ENCODE measurements around the gene GJA3.

GJA3 gene

DNA sequence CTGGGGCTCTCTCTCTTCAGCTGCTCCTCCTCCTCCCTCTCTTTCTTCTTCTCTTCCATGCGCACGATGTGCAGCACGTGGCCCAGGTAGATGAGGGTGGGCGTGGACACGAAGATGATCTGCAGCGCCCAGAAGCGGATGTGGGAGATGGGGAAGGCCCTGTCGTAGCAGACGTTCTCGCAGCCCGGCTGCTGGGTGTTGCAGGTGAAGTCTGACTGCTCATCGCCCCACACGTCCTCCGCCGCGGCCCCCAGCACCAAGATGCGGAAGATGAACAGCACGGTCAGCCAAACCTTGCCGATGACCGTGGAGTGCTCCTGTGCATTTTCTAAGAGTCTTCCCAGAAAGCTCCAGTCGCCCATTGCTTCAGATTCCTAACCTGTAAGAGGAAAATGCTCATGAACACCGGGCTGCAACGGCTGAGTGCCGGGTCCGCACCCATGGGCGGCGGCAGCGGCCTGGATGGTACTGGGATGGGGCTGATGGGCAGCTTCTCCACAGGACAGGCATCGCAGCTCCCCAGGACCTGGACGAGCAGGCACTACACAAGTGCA lies 17.8 kb downstream of the GJA3 start:
- Histone ChIP-seq H3K36me3 (no peaks in the 10 kb centered on the region), H3K27me3 (peaks cover 91% of the 10 kb centered on the region), H3K4me3 (ENCODE audit: low read depth, low read length) (no peak overlapping the region), H3K4me1 (no peaks in the 10 kb centered on the region), H3K9me3 (no peaks in the 10 kb centered on the region)
- TF ChIP-seq, protein P1, sequence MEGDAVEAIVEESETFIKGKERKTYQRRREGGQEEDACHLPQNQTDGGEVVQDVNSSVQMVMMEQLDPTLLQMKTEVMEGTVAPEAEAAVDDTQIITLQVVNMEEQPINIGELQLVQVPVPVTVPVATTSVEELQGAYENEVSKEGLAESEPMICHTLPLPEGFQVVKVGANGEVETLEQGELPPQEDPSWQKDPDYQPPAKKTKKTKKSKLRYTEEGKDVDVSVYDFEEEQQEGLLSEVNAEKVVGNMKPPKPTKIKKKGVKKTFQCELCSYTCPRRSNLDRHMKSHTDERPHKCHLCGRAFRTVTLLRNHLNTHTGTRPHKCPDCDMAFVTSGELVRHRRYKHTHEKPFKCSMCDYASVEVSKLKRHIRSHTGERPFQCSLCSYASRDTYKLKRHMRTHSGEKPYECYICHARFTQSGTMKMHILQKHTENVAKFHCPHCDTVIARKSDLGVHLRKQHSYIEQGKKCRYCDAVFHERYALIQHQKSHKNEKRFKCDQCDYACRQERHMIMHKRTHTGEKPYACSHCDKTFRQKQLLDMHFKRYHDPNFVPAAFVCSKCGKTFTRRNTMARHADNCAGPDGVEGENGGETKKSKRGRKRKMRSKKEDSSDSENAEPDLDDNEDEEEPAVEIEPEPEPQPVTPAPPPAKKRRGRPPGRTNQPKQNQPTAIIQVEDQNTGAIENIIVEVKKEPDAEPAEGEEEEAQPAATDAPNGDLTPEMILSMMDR (IDR thresholded peaks at IDR 0.05; ENCODE audit: low read depth, low read length), result no peak
- no peak for DNase-seq

DNA sequence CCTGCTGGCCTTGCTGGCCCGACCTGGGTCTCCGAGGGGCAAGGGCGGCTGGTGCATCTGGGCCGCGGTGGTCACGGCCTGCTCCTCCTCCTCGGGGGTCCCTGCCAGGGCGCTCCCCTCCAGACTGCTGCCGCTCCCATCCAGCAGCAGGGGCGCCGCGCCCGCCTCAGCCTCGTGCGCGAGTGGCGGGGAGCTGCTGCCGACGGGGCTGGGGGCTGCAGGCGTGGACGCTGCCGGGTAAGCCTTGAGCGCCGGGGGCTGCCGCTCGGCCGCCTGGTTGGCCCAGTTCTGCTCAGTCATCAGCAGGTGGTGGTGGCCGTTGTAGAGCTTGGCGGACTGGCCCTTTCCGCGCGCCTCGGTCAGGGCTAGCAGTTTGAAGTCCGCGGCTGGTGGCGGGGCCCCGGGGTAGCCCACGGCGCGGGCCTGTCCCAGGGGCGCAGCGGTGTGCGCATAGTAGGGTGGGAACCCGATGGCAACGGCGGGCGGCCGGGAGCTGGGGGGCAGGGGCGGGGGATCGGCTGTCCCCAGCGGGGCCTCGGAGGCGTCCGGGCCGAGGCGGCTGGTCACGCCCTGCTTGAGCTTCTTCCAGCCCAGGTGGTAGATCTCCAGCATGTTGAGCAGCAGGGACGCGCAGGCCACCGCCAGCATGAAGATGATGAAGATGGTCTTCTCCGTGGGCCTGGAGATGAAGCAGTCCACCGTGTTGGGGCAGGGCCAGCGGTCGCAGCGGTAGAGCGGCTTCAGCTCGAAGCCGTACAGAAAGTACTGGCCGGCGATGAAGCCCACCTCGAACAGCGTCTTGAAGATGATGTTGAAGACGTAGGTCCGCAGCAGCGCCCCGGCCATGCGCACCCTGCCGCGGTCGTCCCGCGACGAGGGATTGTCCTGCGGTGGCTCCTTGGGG lies 18.6 kb downstream of the GJA3 start:
- TF ChIP-seq, protein P1 (IDR thresholded peaks at IDR 0.05; ENCODE audit: low read depth, low read length), result no peak
- no peaks in the 10 kb centered on the region for H3K36me3 ChIP-seq
- peaks cover 91% of the 10 kb centered on the region for H3K27me3 ChIP-seq
- H3K4me1 ChIP-seq, result no peaks in the 10 kb centered on the region
- H3K9me3 ChIP-seq, result no peaks in the 10 kb centered on the region
- peak overlapping the region; percentile 28 for H3K4me3 ChIP-seq (ENCODE audit: low read depth, low read length)
- DNase-seq, result no peak

DNA sequence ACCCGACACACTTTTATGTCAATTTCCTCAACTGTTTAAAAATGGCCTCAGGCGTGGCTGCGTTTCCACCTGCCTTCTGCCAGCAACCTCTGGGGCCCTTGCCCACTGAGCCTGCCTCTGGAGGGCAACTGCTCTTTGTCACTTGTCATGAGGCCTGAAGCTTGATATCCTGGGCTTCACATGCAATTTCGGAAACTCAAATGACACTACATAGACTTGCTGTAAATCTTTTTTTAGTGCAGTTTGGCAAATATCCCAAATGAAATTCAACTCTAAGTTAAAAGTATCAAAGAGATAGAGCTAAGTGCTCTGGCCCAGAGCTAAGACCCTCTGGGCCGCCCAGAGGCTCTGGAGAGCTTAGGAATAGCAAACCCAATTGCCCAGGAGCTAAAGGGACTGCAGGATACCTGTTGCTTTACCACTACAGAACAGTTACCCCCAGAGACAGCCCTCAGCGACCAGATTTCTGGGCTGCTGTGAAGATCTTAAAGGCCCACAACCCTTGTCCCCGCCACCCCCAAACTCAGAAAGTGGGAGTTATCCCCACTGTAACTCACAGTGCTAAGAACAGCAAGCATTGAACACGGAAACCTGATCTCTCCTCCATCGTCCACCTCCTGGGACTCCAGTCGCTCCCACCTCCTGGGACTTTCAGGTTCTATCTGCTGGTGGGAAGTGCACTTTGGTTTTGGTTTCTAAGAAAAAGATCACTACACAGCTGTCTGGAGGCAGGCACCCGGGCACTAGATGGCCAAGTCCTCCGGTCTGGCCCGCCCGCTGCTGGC lies 19.4 kb downstream of the GJA3 start:
- Histone ChIP-seq H3K36me3 (no peaks in the 10 kb centered on the region), H3K4me1 (no peaks in the 10 kb centered on the region), H3K4me3 (ENCODE audit: low read depth, low read length) (peak overlapping the region; percentile 28), H3K9me3 (no peaks in the 10 kb centered on the region), H3K27me3 (peaks cover 84% of the 10 kb centered on the region)
- DNase-seq, result peak; percentile 73
- TF ChIP-seq, protein P1 (IDR thresholded peaks at IDR 0.05; ENCODE audit: low read depth, low read length), result no peak

- Histone ChIP-seq H3K27me3 (peaks cover 74% of the 10 kb centered on the region), H3K36me3 (no peaks in the 10 kb centered on the region), H3K9me3 (no peaks in the 10 kb centered on the region), H3K4me3 (ENCODE audit: low read depth, low read length) (no peak overlapping the region), H3K4me1 (no peaks in the 10 kb centered on the region)
- TF ChIP-seq, protein P1 (IDR thresholded peaks at IDR 0.05; ENCODE audit: low read depth, low read length), result no peak
- no peak for DNase-seq
These were observed 20.4 kb downstream of the GJA3 start for GRCh38 chr13:20140487-20140886.

- H3K27me3 ChIP-seq, result peaks cover 56% of the 10 kb centered on the region
- DNase-seq, result no peak
- H3K4me3 ChIP-seq (ENCODE audit: low read depth, low read length), result no peak overlapping the region
- no peaks in the 10 kb centered on the region for H3K4me1 ChIP-seq
- no peaks in the 10 kb centered on the region for H3K9me3 ChIP-seq
- TF ChIP-seq, protein P1 (IDR thresholded peaks at IDR 0.05; ENCODE audit: low read depth, low read length), result no peak
- no peaks in the 10 kb centered on the region for H3K36me3 ChIP-seq
These were observed 23.0 kb downstream of the GJA3 start for GRCh38 chr13:20137875-20138274.

All from BE2C (cell line).